NT2/D1 (cell line): ENCODE measurements around the gene DPPA4.

ENCODE experiments used
- SUZ12 ChIP-seq: IDR thresholded peaks from 2 replicates; pipeline ENCODE4 v1.6.1; 2011; ENCODE audit not compliant: insufficient read length, insufficient read depth; ENCODE audit errors: extremely low read depth
- YY1 ChIP-seq: IDR thresholded peaks from 2 replicates; pipeline ENCODE4 v1.6.1; 2011; ENCODE audit not compliant: insufficient read length, insufficient read depth
- ZNF274 ChIP-seq: IDR thresholded peaks from 2 replicates; pipeline ENCODE4 v1.6.1; 2011; ENCODE audit warnings: mild to moderate bottlenecking, low read depth, low read length

DNA sequence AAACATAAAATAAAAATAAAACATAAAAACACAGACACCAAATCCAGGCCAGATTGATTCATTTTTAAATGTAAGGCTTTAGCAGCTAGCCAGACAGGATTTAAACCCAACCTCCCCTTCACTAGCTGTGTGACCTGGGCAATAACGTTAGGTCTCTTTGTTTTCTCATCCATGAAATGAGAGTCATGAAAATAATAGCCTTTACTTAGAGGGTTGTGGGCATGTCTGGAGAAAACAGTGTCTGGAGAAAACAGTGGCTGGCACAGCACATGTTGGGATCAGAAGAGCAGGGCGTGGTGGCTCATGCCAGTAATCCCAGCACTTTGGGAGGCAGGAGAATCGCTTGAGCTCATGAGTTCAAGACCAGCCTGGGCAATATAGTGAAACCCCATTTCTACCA is 1.9 kb upstream of the DPPA4 start:
- no peak for TF ChIP-seq SUZ12
- TF ChIP-seq ZNF274, result no peak
- no peak for TF ChIP-seq YY1
